HCEC 1CT (cell line): ENCODE measurements around the gene ABCD4.
"Not testable (repeated sequence)": the region's sequence is repeated elsewhere in the genome, so short reads cannot be mapped to it uniquely, and the experiment has no call there.

Experiments used
- DNase-seq: peaks from one replicate; pipeline ENCODE4 v3.0.0-alpha.2; 2017

The ABCD4 gene

DNA sequence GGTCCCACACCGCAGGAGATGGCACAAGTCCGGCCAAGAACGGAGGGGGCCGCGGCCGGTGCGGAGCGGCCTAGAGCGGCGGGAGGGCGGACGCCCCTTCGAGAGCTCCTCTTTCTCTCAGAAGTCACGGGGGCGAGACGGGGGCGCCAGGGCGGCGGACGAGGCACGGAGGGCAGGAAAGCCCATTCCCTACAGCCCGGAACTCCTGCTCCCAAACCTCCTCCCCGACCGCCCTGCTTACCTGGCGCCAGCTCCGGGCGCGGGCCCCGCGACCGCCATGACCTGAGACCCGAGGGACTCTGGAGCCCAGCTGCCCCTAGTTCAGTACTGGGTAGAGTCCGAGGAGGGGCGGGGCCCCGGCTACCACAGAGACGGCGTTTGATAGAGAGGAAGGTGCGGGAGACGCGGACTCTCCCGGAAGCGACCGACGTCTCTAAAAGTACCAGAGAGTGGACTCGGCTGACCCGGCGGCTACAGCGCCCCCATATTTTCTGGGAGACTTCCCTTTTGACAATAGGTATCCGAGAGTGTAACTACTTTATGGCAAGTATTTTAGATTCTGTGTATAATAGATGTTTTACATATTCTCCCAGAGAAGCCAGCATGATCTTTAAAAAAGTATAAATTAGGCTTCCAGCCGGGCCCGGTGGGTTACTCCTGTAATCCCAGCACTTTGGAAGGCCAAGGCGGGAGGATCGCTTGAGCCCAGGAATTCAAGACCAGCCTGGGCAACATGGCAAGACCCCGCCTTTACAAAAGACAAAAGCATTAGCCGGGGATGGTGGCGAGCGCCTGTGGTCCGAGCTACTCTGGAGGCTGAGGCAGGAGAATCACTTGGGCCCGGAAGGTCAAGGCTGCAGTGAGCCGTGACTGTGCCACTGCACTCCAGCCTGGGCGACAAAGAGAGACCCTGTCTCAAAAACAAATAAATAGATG is at the start of gene ABCD4:
Gene ABCD4 (minus strand): TSS at position 301 of the 936 bp plus-strand sequence. CDS start 22 bp downstream, at position 279.
- peak; percentile 93 for DNase-seq

DNA sequence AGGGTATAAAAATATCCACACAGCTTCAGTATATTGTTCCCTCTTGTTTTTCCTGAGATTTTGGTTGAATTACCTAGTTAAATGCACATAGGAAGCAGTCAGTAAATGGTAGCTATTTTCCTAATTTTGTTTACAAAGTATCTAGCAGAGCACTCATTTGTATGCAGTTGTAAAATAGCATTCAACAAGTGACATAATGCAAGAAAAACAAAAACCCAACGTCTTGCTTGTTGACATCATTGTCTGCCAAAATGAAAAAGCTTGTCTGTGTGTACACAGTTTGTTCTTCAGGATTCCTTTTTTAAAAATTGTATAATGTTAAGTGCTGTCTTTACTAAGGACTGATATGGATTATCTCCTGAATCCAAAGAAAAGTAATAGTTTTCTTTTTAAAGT is 48.2 kb upstream of the ABCD4 start:
- DNase-seq, result no peak

DNA sequence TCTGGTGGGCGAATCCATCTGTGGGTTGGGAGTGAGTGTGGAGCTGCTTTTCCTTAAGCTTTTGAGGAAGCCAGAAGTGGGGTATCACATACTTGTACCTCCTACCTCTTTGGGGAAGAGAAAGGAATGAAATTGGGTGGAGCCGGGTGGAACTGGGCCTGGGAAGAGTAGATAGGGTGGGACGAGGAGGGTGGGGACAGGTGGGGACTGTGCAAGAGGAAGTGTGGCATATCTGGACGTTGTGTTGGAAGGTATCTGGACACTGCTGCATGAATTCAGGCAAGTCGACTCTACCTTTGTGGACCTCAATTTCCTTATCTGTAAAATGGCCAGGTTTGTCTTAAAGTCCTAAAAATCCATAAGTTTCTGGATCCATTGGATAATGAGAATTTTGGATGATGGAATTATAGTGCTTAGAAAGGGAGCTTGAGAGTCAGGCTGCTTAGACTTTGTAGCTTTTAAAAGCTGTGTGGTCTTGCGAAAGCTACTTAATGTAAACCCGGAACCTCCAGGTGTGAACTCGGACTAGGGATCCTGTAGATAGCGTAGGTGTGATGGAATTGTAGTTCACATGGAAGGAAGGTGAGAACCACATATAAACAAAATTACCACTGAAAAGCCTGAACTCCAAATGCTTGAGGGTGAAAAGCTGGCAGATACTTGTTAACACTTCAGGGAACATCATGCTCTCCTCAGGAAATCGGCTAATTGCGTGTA is 47.6 kb upstream of the ABCD4 start:
- no peak for DNase-seq

DNA sequence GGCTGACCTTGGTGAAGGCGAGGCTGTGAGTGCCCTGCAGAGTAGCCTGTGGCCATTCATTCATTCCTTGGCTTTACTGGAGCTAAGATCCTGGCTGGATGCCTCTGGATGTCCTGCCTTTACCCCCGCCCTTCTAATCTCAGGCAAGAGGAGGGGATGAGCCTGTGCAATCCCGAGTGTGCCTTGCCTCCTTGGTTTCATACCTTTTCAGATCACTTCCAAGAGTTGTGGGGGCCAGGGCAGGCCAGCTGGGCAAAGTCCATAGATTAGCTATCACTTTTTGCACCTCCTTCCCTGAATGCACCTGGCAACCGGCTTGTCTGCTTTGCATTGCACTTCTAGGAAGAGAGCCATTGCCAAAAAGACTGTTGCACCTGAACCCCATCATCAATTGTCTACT is 47.0 kb upstream of the ABCD4 start:
- no peak for DNase-seq

DNA sequence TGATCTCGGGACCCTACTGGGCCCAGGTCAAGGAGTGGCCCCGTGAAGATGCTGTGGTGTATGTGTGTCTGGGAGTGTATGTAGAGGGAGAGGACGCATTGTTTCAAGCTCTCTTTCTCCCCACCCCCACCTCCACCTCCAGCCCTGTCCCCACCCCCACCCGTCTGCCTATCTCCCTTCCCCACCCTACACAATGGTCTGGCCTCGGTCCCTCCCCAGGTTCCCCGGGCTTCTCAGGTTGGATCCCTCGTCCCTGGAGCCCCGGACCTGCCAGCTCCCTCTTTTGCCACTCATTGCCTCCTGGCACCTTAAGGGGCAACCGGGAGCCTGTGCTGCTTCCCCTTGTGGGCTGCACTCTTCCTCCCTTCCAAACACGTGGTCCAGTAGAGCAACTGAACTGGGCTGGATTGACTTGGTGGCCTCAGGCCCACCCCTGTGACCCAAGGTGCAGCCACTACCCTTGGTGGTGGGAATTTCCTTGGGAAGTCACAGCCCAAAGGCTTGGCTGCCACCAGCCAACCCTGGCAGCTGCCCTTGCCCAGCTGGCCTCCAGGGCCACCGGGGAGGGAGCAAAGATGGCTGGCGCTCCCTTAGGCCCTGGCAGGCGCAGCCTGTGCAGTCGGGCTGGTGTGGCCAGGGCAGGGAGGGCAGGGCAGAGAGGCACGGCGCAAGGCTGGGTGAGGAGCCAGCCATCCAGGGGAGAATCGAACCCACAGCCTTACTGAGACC is 46.2 kb upstream of the ABCD4 start:
- no peak for DNase-seq

DNA sequence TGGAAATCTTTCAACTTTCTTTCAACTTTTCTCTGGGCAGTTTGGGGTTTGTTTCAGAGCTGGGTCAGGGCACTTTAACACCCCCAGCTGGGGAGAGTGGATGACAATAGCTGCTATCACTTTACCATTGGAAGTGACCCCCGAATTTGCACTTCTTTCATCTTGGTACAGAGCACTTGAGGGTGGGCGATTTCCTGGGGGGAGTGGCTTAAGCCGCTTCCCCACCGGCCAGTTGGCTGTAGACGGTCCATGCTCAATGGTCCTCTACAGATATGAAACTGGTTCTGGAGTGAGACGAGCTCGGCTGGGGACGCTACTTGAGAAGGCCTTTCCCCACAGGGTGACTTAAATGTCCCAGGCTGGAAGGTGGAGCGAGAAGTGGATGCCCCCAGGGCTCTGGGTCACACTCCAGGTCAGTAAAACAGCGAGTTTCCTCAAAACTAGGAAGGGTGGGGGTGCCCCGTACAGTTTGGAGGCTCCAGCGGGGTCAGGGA is 45.6 kb upstream of the ABCD4 start, which contains the start of gene VRTN:
Gene VRTN (plus strand): TSS at position 231 of the 494 bp plus-strand sequence. CDS start 8,313 bp downstream, outside the sequence.
- no peak for DNase-seq

DNA sequence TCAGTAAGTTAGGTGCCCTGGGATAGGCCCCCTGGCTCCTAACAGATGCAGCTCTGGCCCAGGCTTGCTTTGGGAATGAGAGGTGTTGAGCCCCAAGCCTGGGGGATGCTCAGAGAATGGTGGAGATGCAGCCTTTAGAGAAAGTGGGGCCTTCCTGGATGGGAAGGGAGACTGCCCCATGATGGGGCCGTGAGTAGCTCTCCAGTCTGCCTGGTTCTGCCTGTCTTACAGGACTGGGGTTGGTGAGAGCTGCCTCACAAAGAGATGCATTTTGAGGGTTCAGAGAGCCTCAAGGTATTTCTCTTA is 45.0 kb upstream of the ABCD4 start:
- no peak for DNase-seq

DNA sequence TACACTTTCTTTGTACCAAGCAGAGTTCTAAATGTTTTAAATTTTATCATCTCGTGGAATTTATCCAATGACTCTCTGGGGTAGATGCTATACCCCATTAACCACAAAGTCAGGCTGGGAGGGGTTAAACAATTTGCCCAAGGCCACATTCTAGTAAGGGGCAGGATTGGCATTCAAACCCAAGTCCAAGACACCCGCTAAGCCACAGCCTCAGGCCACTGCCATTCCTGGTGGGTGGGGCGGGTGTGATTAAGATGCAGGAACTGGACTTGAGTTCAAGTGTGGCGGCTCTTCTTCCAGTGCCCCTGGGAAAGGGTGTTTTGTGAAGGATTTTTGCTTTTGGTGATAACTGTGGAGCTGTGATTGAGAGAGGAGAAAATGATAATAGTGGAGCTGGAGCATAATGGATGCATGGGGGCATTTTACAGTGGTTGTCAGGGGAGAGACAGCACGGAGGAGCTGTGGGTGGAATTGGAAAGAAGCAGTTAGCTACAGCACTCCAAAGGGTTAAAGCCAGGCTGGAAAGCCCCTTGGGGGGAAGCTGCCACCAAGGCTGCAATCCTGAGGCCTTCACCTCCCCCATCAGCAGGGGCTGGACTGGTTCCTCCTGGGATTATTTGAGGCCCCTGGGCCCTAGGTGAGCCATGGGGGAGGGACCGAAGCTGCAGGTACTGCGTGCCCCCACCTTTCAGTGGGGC is 44.5 kb upstream of the ABCD4 start:
- DNase-seq, result no peak

DNA sequence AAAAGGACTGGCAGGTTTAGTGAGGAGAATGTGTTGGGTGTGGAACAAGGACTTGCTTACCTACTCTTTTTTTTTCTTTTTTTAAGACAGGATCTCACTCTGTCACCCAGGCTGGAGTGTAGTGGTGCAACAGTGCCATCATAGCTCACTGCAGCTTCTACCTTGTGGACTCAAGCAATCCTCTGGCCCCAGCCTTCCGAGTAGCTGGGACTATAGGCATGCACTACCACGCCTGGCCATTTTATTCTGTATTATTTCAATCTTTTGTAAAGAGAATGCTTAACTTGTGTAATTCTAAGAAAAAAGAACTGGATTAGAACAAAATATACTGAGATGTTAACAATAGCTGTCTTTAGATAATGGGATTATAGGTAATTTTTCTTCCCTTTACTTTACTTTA is 43.6 kb upstream of the ABCD4 start:
- no peak for DNase-seq

DNA sequence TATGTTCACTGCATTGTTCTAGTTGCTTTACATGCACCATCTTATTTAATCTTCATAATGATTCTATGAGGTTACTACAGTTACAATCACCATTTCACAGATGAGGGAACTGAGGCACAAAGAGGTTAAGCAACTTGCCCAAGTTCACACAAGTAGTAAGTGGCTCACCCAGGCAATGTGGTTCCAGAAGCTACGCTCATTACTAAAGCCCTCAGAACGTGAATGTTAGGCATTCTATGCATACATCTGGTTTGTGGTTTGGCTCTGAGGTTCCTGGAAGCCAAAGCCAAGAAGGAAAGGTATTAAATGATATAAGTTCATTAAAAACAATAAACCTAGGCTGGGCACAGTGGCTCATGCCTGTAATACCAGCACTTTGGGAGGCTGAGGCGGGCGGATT is 31.2 kb upstream of the ABCD4 start:
- DNase-seq, result peak; percentile 66

DNA sequence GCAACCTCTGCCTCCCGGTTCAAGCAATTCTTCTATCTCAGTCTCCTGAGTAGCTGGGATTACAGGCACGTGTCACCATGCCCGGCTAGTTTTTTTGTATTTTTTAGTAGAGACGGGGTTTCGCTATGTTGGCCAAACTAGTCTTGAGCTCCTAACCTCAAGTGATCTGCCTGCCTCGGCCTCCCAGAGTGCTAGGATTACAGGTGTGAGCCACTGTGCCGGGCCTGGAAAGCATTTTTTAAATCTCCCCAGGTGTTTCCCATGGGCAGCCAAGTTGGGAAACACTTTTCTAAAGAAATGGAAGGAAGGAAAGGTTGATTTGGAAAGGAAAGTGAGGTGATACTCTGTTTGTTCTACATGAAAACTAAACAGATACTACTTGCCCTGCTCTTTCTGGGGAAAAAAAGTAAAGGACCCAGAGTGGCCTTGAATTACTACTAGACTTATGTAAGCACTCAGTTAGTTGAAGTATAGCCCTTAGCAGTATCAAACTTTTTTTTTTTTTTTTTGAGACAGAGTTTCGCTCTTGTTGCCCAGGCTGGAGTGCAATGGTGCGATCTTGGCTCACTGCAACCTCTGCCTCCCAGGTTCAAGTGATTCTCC is 27.3 kb upstream of the ABCD4 start:
- not testable (repeated sequence) for DNase-seq

DNA sequence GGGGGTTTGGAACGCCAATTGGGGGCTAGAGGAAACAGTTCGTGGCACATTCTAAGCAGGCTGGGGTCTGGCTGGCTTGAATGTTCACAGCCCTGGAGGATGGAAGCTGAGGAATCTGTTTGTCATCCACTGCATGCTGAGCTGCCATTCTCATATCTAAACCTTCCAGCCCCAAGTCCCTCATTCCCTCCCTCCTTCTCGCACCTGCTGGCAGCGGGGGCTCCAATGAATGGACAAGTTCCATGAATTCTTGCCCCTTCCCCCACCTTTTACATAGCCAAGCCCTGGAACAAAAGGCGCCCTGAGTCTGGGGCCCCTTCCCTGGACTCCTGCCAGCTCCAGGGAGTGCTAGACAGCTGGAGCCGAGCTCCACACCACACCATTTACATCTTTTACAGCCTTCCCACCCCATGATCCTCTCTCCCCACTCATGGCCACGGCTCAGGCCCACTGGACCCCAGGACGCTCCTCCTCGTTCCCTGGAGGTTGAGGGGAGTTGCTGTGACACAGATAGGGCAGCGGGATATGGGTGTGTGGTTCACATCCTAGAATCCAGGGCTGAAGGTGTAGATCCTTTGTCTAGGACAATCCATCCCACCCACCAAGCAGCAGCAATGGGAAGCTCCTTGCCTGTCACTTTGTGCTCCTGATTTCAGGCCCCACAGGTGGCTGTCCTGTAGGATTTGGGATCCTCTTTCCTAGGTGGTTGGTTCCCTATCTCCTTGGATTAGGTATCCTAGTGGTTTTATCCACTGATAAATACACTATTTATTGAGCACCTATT is 23.8 kb upstream of the ABCD4 start:
- DNase-seq, result no peak

DNA sequence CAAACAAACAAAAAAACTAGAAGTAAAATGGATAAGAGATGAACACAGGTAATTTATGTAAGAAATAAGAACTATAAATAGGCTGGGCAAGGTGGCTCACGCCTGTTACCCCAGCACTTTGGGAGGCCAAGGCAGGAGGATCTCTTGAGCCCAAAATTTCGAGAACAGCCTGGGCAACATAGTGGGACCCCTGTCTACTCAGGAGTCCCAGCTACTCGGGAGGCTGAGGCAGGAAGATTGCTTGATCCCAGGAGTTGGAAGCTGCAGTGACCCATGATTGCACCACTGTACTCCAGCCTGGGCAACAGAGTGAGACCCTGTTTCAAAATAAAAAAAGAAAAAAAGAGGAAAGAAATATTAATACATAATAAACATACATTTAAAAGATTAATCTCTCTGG is 22.7 kb upstream of the ABCD4 start:
- no peak for DNase-seq

DNA sequence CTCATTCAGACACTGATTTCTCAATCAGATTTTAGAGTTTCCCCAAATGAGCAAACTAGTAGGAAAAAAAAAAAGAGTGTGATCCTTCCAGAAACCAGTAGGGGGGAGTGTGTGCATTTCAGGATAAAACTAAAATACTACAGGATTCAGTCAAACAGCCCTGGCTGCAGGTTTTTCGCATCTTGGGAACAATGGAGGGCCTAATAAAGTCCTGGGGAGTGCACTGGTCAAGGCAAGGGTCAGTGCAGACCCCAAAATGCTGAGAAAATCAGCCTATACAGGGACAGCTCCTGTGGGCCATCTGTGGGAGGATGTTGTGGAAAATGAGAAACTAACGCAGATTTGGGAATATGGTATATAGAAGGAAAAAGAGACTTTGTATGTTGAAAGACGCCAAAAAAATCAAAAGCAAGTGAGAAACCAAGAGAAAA is 22.2 kb upstream of the ABCD4 start:
- DNase-seq, result peak; percentile 24

DNA sequence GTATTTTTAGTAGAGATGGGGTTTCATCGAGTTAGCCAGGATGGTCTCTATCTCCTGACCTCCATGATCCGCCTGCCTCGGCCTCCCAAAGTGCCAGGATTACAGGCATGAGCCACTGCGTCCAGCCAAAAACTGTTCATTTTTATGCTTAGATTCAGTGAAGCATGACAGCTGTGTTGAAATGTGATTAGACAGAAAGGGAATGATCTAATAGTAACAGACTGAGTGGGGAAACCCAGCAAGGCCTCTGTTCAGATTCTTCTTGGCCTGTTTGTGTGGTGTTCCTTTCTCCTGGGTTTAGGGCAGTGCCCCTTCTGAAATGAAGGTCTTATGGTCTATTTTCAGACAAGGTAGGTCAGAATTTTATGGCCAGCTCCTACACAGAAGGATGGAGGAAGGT is 11.8 kb upstream of the ABCD4 start:
- no peak for DNase-seq

DNA sequence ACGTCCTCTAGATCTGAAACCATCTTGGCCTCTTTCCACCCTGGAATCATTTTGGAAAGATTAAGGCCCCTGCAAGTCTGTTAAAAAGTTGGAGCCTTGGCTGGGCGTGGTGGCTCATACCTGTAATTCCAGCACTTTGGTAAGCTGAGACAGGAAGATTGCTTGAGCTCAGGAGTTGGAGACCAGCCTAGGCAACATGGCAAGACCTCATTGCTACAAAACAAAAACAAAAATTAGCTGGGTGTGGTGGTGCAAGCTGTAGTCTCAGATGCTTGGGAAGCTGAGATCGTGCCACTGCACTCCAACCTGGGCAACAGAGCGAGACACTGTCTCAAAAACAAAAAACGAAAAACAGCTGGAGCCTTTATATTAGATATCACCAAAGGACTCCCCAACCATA is 10.9 kb upstream of the ABCD4 start:
- no peak for DNase-seq

DNA sequence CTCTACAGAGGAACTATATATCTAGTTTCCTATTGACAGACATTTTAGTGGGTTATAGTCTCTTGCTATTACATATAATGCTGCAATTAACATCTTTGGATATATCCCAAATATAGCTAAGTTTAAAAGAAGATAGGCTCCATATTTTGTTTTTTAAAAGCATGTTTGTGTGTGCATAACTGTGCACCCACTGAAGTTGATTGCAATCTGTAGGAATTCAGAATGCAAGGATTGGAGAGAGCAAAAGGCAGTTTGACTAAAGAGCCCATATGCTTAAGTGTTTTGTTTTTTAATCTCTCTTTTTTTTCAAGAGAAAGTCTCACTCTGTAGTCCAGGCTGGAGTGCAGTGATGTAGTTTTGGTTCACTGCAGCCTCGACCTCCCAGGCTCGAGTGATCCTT is 9.4 kb upstream of the ABCD4 start:
- no peak for DNase-seq

DNA sequence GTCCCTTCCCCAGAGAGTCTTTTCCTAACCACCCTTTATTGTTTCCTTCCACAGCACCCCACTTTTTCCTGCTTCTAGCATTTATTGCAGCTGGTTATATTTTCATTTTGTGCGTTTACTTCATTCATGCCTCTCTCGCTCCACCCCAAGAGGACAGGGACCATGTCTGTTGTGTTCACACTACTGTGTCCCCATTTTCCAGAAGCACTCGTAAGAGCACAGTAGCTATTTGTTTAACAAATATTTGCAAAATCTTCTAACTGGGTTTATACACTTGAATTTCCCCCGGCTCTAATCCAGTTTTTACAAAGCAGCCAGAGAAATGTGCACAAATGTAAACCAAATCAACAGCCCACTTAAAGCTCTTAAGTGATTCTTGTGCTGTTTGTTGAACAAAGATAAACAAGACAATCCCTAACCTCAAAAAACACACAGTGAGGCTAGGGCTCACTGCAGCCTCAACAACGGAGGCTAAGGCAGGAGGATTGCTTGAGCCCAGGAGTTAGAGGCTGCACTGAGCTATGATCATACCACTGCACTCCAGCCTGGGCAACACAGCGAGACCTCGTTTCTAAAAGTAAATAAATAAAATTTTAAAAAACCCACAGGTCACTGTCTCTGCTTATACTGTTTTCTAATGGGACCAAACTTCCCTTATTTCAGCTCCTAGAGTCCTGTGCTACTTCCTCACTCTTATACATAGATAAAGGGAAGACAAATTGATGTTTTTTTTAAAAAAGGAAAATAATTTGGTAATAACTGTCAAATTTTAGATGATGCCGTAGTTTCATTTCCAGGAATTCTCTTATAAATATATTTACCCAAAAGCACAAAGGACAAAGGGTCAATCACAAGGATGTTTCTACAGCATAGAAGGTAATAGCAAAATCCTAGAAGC is 6.6 kb upstream of the ABCD4 start:
- no peak for DNase-seq

DNA sequence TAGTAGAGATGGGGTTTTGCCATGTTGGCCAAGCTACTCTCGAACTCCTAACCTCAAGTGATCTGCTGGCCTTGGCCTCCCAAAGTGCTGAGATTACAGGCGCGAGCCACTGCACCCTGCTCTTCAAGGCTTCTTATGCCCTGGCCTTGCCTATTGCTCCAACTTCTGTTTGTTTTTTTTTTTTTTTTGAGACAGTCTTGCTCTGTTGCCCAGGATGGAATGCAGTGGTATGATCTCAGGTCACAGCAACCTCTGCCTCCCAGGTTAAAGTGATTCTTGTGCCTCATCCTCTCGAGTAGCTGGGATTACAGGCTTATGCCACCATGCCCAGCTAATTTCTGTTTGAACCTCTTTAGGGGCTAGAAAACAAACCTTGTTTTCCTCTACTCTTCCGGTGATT is 6.0 kb upstream of the ABCD4 start:
- DNase-seq, result no peak

DNA sequence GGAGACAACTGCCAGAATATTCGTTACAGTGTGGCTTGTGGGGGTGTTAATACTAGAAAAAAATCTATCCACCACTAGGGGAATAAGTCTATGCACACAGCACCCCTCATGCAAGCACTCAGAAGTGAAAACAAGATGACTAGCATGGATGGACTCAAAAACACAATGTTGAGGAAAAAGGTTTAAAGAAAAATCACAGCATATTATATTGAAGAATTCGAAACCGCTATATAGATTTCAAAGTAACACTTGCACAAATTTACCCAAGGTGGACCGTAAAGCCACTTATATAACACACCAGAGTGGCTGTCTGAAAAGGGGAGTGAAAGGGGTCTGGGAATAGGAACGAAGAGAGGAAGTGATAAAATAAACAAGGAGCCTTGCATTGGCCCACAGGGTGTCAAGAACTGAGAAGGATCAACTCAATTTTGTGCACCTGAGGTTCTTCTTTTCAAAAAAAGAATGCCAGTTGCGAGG is 544 bp downstream of the ABCD4 start:
- peak; percentile 60 for DNase-seq
